ENCODE measurements around the gene CCDC102B. TPM values are rescaled to one million over a fixed set of nuclear protein-coding genes. Genes with fewer than 3 reads are reported as not detected.

The CCDC102B gene
- total RNA-seq, 1 experiment from 2014 or later: 2.4 TPM

DNA sequence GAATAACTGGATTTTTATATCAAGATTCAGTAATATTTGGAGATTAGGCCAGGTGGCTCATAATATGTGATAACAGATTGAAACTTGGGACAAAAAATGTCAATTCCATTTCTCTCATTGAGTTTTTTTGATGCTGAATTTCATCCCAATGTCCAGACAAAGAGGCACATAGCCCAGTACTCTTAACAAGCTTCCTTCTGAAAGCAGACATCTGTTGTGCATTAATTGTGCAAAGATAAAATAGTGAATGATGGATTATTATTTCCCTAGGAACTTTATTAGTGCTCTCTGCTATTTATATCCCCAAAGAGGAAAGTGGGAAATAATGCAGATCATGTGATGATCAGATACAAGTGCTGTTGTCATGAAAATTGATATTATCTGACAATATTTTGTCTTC, 234.1 kb downstream of the CCDC102B start:
- TF ChIP-seq EZH2 (IDR thresholded peaks at IDR 0.05; ENCODE audit: low read length, unreplicated experiment) (no peak), EZH2phosphoT487 (IDR thresholded peaks at IDR 0.05; ENCODE audit: borderline replicate concordance, low read length) (no peak)
- TF ChIP-seq, protein P1, sequence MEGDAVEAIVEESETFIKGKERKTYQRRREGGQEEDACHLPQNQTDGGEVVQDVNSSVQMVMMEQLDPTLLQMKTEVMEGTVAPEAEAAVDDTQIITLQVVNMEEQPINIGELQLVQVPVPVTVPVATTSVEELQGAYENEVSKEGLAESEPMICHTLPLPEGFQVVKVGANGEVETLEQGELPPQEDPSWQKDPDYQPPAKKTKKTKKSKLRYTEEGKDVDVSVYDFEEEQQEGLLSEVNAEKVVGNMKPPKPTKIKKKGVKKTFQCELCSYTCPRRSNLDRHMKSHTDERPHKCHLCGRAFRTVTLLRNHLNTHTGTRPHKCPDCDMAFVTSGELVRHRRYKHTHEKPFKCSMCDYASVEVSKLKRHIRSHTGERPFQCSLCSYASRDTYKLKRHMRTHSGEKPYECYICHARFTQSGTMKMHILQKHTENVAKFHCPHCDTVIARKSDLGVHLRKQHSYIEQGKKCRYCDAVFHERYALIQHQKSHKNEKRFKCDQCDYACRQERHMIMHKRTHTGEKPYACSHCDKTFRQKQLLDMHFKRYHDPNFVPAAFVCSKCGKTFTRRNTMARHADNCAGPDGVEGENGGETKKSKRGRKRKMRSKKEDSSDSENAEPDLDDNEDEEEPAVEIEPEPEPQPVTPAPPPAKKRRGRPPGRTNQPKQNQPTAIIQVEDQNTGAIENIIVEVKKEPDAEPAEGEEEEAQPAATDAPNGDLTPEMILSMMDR (conservative IDR thresholded peaks at IDR 0.05; ENCODE audit: low read depth, low read length): no peak
- no peaks in the 10 kb centered on the region for H3K36me3 ChIP-seq (ENCODE audit: low read depth, low read length)
- no TSS peak for BruUV-seq (replicated peaks)
- no peaks in the 10 kb centered on the region for H4K20me1 ChIP-seq (ENCODE audit: low read length)
- H3F3A ChIP-seq (ENCODE audit: low read length, unreplicated experiment): no peaks in the 10 kb centered on the region
- no peak overlapping the region for H3K4me2 ChIP-seq (ENCODE audit: low read length)
- ATAC-seq (no peak), DNase-seq (no peak)
- POLR2A ChIA-PET (ENCODE audit: unreplicated experiment): no interaction called here
- H3K4me3 ChIP-seq (ENCODE audit: low read length): no peak overlapping the region
- no peaks in the 10 kb centered on the region for H3K27me3 ChIP-seq (ENCODE audit: low read length)
- no peaks in the 10 kb centered on the region for H3K9me2 ChIP-seq (replicated peaks; ENCODE audit: low read length)
- no peak overlapping the region for H2AFZ ChIP-seq (ENCODE audit: low read length)
- no peaks in the 10 kb centered on the region for H3K4me1 ChIP-seq (ENCODE audit: insufficient read depth, low read length)
- H3K79me2 ChIP-seq (ENCODE audit: low read length): no peaks in the 10 kb centered on the region
- H3K27ac ChIP-seq (ENCODE audit: low read length): no peak overlapping the region
- no peak overlapping the region for H3K9ac ChIP-seq (ENCODE audit: low read length)
- CTCF ChIA-PET: no interaction called here
- H3K9me3 ChIP-seq (ENCODE audit: low read length): no peaks in the 10 kb centered on the region
- intact Hi-C loops (cut with micrococcal nuclease): no loop called here

DNA sequence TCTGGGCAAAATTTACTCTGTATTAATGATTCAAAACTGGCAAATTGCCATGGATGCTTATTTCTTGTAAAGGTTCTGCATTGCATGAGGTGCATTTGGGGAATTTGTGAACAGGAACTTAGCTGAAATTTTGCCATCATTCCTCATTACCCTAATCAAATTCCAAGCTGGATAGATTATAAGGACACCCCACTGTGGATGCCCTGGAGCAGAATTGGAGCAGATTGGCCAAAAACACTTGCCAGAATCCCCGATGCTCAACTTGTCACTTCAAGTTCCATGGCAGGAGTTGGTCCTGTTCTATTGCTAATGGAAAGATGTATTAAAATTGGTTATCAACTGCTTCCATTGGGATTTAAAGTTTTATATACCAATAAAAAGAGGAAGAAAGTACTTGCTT, 237.9 kb downstream of the CCDC102B start:
- Histone ChIP-seq H3K27ac (ENCODE audit: low read length) (no peak overlapping the region), H3K79me2 (ENCODE audit: low read length) (no peaks in the 10 kb centered on the region), H3F3A (ENCODE audit: low read length, unreplicated experiment) (no peaks in the 10 kb centered on the region), H3K4me2 (ENCODE audit: low read length) (no peak overlapping the region), H4K20me1 (ENCODE audit: low read length) (no peaks in the 10 kb centered on the region), H3K36me3 (ENCODE audit: low read depth, low read length) (no peaks in the 10 kb centered on the region), H2AFZ (ENCODE audit: low read length) (no peak overlapping the region), H3K4me1 (ENCODE audit: insufficient read depth, low read length) (no peaks in the 10 kb centered on the region), H3K9me2 (replicated peaks; ENCODE audit: low read length) (no peaks in the 10 kb centered on the region), H3K9me3 (ENCODE audit: low read length) (no peaks in the 10 kb centered on the region), H3K9ac (ENCODE audit: low read length) (no peak overlapping the region), H3K27me3 (ENCODE audit: low read length) (no peaks in the 10 kb centered on the region), H3K4me3 (ENCODE audit: low read length) (no peak overlapping the region)
- TF ChIP-seq, protein P1 (conservative IDR thresholded peaks at IDR 0.05; ENCODE audit: low read depth, low read length): no peak
- no peak for TF ChIP-seq EZH2 (IDR thresholded peaks at IDR 0.05; ENCODE audit: low read length, unreplicated experiment)
- no peak for TF ChIP-seq EZH2phosphoT487 (IDR thresholded peaks at IDR 0.05; ENCODE audit: borderline replicate concordance, low read length)
- intact Hi-C loops (cut with micrococcal nuclease): no loop called here
- ATAC-seq: no peak
- no peak for DNase-seq
- ChIA-PET POLR2A (ENCODE audit: unreplicated experiment) (no interaction called here), CTCF (no interaction called here)
- no TSS peak for BruUV-seq (replicated peaks)

DNA sequence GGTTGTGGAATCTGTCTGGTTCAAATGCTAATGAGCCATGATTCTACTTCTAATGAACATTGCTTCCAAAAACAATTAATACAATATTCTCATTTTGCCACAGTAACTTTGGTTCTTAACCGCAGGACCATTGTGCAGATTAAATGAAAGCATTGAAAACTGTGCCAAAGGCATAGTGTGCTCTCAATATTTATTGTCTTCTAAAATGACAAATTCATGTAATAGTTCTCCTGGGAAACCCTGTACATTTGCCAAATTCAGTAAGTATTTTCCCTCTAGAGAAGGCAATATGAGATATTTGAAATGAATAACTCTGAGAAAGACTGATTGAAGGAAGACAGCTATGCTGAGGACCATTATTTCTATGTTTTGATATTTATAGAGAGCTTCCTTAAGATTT, 246.3 kb downstream of the CCDC102B start:
- ATAC-seq (no peak), DNase-seq (no peak)
- H3K4me3 ChIP-seq (ENCODE audit: low read length): no peak overlapping the region
- H3K4me2 ChIP-seq (ENCODE audit: low read length): no peak overlapping the region
- POLR2A ChIA-PET (ENCODE audit: unreplicated experiment): no interaction called here
- H3K27me3 ChIP-seq (ENCODE audit: low read length): no peaks in the 10 kb centered on the region
- no TSS peak for BruUV-seq (replicated peaks)
- H3K27ac ChIP-seq (ENCODE audit: low read length): no peak overlapping the region
- H3K4me1 ChIP-seq (ENCODE audit: insufficient read depth, low read length): no peaks in the 10 kb centered on the region
- H3K9me2 ChIP-seq (replicated peaks; ENCODE audit: low read length): no peaks in the 10 kb centered on the region
- H2AFZ ChIP-seq (ENCODE audit: low read length): no peak overlapping the region
- no peaks in the 10 kb centered on the region for H3K36me3 ChIP-seq (ENCODE audit: low read depth, low read length)
- H3K9ac ChIP-seq (ENCODE audit: low read length): no peak overlapping the region
- no peaks in the 10 kb centered on the region for H4K20me1 ChIP-seq (ENCODE audit: low read length)
- CTCF ChIA-PET: no interaction called here
- H3K79me2 ChIP-seq (ENCODE audit: low read length): no peaks in the 10 kb centered on the region
- H3K9me3 ChIP-seq (ENCODE audit: low read length): no peaks in the 10 kb centered on the region
- TF ChIP-seq EZH2phosphoT487 (IDR thresholded peaks at IDR 0.05; ENCODE audit: borderline replicate concordance, low read length) (no peak), EZH2 (IDR thresholded peaks at IDR 0.05; ENCODE audit: low read length, unreplicated experiment) (no peak)
- TF ChIP-seq, protein P1 (conservative IDR thresholded peaks at IDR 0.05; ENCODE audit: low read depth, low read length): no peak
- intact Hi-C loops (cut with micrococcal nuclease): no loop called here
- H3F3A ChIP-seq (ENCODE audit: low read length, unreplicated experiment): no peaks in the 10 kb centered on the region
